SH-SY5Y (cell line): ENCODE data around the gene LRMDA.

Experiments used
- GATA2 ChIP-seq: IDR thresholded peaks from 2 replicates; pipeline ENCODE4 v1.6.1; 2011; ENCODE audit warnings: mild to moderate bottlenecking, low read depth, low read length
- GATA3 ChIP-seq: IDR thresholded peaks from 2 replicates; pipeline ENCODE4 v1.6.1; 2011; ENCODE audit warnings: low read depth, mild to moderate bottlenecking, low read length, moderate library complexity

DNA sequence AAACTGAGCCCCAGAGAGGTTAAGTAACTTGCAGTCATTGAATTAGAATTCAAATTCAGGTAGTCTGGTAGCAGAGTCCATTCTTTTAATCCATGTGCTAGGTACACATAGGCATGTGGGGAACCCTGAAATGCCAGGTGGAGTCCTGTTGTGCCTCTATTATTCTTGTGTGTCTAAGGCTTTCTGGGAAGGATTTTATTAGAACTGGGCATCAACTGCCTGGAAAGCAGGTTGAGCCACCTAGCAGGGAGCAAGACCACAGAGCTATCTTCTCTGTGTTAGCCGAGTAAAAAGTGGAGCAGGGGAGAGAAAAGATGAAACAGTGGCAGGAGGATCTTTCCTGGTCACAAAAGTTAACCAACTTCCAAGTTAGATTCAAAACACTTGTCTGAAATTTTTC lies 494.6 kb downstream of the LRMDA start:
- no peak for TF ChIP-seq GATA2
- no peak for TF ChIP-seq GATA3
